Rectal smooth muscle tissue (tissue), 1 donor: ENCODE data around the gene KCNF1.

ENCODE experiments used
- H3K27ac ChIP-seq: one replicate; pipeline ENCODE4 v1.7.0; 2013; ENCODE audit warnings: low read depth, low read length, inconsistent platforms
- H3K27me3 ChIP-seq: one replicate; pipeline ENCODE4 v1.7.0; 2013; ENCODE audit warnings: low read length; ENCODE audit not compliant: control insufficient read depth, insufficient read depth
- H3K36me3 ChIP-seq: one replicate; pipeline ENCODE4 v1.7.0; 2013; ENCODE audit warnings: low read length; ENCODE audit not compliant: control insufficient read depth, insufficient read depth
- H3K4me1 ChIP-seq: one replicate; pipeline ENCODE4 v1.7.0; 2013; ENCODE audit warnings: low read length; ENCODE audit not compliant: control insufficient read depth, insufficient read depth
- H3K4me3 ChIP-seq: one replicate; pipeline ENCODE4 v1.7.0; 2013; ENCODE audit warnings: low read length
- H3K9ac ChIP-seq: one replicate; pipeline ENCODE4 v1.7.0; 2013; ENCODE audit warnings: low read length

KCNF1 gene

DNA sequence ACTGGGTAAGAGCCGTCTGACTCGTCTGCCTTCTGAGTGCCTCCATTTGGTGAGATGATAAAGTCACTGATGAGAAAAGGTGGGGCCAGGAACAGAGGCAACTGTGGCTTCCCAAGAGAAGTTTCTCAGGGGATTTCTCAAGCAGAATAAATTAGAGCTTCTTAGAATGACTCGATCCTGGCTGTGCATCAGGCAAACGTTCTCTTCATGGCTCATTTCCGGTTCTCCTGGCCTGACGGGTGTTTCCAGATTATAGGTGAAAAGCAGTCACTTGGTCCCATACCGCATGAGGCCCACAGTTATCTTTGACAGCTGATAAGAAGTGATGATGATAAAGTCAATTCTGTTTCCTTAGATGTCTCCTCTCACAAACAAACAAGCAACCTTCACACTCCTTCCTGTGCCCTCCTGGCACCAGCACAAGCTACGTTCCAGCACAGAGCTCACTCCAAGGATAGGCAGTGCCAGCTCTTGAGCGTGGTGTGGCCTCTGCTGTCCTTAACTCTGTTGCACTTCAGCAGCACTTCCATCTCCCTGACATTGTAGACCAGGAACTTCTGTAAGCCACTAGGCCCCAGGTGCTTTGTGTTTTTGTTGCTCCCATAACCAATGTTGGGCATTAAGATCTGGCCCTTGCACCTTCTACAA is 37.8 kb upstream of the KCNF1 start:
- Histone ChIP-seq H3K27ac (no peak overlapping the region), H3K9ac (no peak overlapping the region), H3K36me3 (no peaks in the 10 kb centered on the region), H3K4me1 (peaks cover 6% of the 10 kb centered on the region), H3K4me3 (no peak overlapping the region), H3K27me3 (no peaks in the 10 kb centered on the region)

DNA sequence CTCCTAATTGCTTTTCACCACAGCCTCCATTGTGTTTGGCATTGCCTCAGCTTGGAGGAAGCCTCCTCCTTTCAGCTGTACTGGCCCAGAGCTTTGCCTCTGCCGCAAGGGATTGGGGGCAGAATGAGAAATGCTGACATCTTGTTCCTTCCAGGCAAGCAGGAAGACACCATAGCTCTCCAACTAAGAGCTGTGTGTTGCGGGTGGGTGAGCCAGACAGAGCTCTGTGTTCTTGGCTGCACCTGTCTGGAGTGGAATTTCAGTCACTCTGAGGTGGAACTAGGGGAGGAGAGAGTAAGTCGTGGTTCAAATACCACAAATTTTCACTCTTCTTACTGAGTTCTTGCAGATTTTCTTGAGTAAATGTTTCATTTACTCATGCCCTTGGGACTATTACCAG is 36.6 kb upstream of the KCNF1 start:
- no peaks in the 10 kb centered on the region for H3K4me1 ChIP-seq
- no peak overlapping the region for H3K27ac ChIP-seq
- H3K9ac ChIP-seq, result no peak overlapping the region
- no peaks in the 10 kb centered on the region for H3K27me3 ChIP-seq
- H3K4me3 ChIP-seq, result no peak overlapping the region
- no peaks in the 10 kb centered on the region for H3K36me3 ChIP-seq

DNA sequence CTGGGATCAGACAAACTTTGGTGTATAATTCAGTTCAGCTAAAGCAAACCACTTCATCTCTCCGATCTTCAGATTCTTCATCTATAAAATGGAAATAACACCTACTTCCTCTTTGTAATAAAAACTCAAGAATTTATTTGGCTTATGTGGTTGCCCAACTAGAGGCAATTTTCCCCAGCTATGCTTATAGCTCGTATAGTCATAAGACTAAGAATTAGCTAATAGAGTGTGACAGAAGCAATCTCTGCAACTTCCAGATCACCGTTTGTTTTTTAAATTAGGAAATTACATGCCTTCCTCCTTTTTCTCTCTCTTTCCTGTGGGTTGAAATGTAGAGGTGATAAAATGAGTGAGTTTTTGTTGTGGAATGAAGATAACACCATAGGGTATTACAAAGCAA is 35.3 kb upstream of the KCNF1 start:
- Histone ChIP-seq H3K27me3 (no peaks in the 10 kb centered on the region), H3K4me1 (no peaks in the 10 kb centered on the region), H3K9ac (no peak overlapping the region), H3K27ac (no peak overlapping the region), H3K36me3 (no peaks in the 10 kb centered on the region), H3K4me3 (no peak overlapping the region)

DNA sequence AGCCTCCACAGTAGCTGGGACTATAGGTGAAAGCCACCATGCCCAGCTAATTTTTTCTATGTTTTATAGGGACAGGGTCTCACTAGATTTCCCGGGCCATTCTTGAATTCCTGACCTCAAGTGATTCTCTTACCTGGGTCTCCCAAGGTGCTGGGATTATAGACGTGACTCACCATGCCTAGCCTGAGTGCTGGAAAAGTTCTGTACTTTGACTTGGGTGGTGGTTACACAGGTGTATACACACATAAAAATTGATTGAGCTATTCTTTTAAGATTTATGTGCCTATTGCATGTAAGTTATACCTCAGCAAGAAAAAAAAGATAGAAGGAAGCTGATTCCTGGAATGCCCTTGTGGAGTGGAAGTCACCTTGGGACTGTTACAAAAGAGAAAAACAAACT is 34.8 kb upstream of the KCNF1 start:
- Histone ChIP-seq H3K27me3 (no peaks in the 10 kb centered on the region), H3K27ac (no peak overlapping the region), H3K4me3 (no peak overlapping the region), H3K4me1 (no peaks in the 10 kb centered on the region), H3K36me3 (no peaks in the 10 kb centered on the region), H3K9ac (no peak overlapping the region)

DNA sequence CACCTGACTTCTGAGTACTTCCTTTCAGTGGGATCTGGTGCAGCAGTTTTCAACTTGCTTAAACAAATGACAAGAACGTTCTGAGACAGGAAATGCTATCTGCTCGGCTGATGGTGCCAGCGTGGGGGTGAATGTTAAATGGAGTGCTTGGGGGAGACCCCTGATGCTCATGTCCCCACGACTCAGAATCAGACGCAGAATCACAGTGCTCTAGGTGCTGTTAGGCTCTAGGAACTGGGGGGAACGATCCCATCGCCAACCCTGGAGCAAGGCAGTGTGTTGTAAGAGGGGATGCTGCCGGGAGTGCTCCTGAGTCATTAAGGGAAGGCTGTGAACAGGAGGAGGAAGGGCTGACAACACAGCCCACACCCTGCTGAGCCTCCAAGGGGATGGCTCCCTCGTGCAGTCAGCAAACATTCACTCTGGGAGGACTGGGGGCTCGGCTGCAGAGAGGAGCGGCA is 34.1 kb upstream of the KCNF1 start:
- Histone ChIP-seq H3K27me3 (no peaks in the 10 kb centered on the region), H3K4me1 (no peaks in the 10 kb centered on the region), H3K4me3 (no peak overlapping the region), H3K9ac (no peak overlapping the region), H3K27ac (no peak overlapping the region), H3K36me3 (no peaks in the 10 kb centered on the region)

DNA sequence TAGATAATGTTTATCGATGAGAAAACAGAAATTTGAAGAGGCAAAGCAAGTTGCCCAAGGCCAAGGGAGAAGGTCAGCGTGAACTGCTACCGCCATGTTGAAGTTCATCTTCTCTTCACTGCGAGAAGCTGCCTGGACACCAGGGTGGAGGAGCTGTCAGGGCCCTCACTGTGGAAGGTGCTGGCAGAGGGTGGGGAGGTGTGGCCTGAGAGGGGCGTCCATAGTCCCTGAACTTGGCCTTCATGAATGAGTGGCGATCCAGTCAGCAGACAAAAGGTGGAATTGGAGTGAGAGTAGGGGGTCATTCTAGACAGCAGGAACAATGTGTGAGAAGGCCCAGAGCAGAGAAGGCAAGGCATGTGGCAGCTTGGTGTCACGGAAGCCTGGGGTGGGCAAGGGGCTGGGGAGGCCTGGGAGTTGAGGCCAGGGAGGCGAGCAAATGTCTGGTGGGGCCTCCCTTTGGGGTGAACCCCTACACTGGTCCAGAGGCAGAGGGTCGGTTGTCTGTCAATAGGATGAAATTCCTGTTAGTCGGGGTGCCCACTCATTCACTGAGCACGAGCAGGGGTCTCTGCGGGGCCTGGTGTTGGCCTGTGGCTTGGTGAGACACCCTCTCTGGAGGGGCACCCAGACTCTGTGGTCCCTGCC is 33.3 kb upstream of the KCNF1 start:
- Histone ChIP-seq H3K27me3 (no peaks in the 10 kb centered on the region), H3K9ac (no peak overlapping the region), H3K4me1 (no peaks in the 10 kb centered on the region), H3K27ac (no peak overlapping the region), H3K4me3 (no peak overlapping the region), H3K36me3 (no peaks in the 10 kb centered on the region)

DNA sequence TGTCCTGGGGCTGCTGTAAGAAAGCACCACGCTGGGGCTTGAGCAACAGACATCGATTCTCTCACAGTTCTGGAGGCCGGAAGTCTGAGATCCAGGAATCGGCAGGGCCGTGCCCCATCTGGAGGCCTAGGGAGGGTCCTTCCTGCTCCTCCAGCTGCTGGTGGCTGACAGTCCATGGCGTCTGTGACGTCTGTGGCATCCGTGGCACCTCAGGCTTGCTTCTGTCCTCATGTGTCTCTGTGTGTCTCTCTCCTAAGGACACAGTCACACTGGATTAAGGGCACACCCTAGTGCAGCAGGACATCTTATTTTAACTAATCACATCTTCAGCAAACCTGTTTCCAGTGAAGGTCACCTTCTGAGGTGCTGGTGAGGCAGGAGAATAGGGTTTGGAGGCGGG is 32.6 kb upstream of the KCNF1 start:
- Histone ChIP-seq H3K9ac (no peak overlapping the region), H3K36me3 (no peaks in the 10 kb centered on the region), H3K27me3 (no peaks in the 10 kb centered on the region), H3K27ac (no peak overlapping the region), H3K4me1 (no peaks in the 10 kb centered on the region), H3K4me3 (no peak overlapping the region)

DNA sequence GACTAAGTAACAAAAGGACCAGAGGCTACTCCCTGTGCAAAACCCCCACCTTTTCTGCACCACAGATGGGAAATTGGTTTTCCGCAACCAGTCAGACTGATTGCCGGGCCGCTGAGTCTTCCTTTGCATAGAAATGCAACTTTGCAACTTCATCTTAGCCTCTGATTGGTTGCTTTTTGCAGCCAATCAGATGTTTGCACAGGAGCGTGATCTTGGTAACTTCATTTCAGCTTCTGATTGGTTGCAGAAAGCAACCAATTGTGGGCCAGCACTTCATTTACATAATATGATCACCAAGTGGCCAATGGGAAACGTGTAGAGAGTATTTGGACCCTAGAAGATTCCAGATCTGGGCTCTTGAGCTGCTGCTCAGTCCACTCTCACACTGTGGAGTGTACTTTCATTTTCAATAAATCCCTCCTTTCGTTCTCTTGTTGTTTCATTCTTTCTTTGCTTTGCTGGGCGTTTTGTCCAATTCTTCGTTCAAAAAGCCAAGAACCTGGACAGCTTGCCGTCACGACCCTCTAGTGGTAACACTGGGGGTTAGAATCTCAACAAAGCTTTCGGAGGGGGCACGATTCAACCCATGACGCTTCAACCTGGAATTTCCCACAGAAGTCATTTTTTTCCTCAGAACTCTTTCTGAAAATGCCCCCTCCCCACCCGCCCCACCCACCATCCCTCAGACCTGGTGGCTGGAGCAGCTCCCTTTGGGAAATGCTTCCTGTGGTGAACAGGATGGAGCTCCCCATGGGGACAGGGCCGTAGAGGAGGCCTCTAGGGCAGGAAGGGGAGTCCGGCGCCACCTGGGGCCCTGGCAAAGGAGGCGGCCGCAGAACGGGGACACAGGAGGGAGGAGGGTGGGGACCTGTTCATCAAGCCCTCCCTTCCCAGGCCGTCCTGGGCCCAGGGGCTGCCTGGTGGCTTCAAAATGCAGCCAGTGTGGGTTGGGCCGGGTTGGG is 31.8 kb upstream of the KCNF1 start:
- H3K27ac ChIP-seq, result no peak overlapping the region
- no peak overlapping the region for H3K4me3 ChIP-seq
- no peaks in the 10 kb centered on the region for H3K27me3 ChIP-seq
- H3K9ac ChIP-seq, result no peak overlapping the region
- no peaks in the 10 kb centered on the region for H3K4me1 ChIP-seq
- H3K36me3 ChIP-seq, result no peaks in the 10 kb centered on the region

DNA sequence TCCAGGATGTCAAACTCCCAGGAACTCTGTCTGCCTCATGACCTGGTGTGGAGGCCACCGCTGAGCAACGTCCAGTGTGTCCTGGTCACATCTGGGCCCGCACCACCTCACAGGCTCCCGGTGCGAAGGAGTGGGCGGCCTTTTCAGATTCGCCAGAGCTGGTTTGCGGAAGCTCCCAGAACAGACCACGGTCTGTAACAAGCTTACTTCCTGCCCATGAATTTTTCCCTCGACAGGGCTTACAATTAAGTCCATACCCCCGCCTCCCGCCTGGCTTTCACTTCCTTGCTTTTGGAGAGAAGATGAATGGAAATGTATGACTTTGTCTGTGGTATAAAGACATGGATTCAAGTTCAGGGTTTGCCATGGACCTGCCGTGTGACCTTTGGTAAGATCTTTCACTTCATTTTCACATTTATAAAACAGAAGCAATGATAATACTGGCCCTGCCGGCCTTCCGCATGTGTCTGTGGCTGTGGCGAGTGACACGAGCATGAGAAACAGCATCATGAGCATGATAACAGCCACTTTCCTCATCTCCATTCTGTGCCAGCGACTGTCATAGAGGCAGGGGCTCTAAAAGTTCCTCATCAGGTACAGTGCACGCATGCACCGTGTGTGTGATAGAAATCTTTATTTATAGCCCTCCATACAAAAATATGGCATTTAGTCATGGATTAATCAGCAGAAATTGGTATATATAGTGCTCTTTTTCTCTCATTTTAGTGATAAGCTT is 31.0 kb upstream of the KCNF1 start:
- H3K27ac ChIP-seq, result no peak overlapping the region
- no peaks in the 10 kb centered on the region for H3K36me3 ChIP-seq
- no peak overlapping the region for H3K4me3 ChIP-seq

DNA sequence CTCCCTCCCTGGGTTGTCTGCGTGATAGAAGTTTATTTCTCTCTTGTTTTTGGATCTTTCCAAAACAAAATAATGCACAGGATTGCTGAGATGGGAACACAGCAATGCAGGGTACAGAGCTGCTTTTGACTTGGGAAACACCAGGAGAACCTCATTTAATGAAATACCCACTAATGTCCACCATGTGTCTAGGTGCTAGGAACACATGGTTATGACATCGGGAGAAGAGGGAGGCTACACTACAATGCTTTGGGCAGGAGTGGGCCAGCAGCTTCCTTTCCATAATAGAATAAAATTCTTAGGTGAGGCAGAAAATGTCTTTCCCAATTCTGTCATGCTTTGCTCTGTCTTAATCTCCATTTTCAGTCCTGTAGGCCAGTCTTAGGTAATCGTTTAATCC is 29.2 kb upstream of the KCNF1 start:
- Histone ChIP-seq H3K27ac (no peak overlapping the region), H3K4me3 (no peak overlapping the region), H3K27me3 (no peaks in the 10 kb centered on the region), H3K9ac (no peak overlapping the region), H3K4me1 (no peaks in the 10 kb centered on the region), H3K36me3 (no peaks in the 10 kb centered on the region)

More for the DNA sequence above, 31.0 kb upstream of the KCNF1 start:
- H3K27me3 ChIP-seq, result no peaks in the 10 kb centered on the region
- no peaks in the 10 kb centered on the region for H3K4me1 ChIP-seq
- no peak overlapping the region for H3K9ac ChIP-seq

DNA sequence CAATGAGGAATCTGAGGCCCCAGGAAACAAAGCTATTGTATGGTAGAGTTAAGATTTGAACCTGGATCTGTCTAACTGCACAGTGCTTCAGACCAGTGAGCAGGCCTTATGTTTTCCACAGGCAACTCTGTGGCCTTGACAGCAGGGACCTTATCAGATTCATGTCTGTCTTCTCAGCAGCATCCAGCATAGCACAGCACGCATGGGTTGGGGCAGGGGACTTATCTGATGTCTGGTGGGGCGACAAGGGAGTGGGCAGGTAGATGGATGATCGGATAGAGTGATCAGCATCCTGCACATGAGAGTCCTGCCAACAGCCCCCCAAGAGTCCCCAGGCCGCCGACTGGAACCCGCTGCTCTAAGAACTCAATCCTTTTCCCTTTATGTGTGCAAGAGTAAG is 28.7 kb upstream of the KCNF1 start:
- Histone ChIP-seq H3K9ac (no peak overlapping the region), H3K27ac (no peak overlapping the region), H3K36me3 (no peaks in the 10 kb centered on the region)

More for the DNA sequence above, 28.7 kb upstream of the KCNF1 start:
- no peaks in the 10 kb centered on the region for H3K27me3 ChIP-seq
- H3K4me3 ChIP-seq, result no peak overlapping the region
- H3K4me1 ChIP-seq, result no peaks in the 10 kb centered on the region
